GDM1 (cell line): ENCODE measurements around the gene SEMA3C.

Experiments used
- DNase-seq: peaks from one replicate; lab custom pipeline; 2025; lab: John Stamatoyannopoulos, UW

The SEMA3C gene

GRCh38 chr7:80885757-80886156, 33.1 kb downstream of the SEMA3C start:
- DNase-seq: no peak

DNA sequence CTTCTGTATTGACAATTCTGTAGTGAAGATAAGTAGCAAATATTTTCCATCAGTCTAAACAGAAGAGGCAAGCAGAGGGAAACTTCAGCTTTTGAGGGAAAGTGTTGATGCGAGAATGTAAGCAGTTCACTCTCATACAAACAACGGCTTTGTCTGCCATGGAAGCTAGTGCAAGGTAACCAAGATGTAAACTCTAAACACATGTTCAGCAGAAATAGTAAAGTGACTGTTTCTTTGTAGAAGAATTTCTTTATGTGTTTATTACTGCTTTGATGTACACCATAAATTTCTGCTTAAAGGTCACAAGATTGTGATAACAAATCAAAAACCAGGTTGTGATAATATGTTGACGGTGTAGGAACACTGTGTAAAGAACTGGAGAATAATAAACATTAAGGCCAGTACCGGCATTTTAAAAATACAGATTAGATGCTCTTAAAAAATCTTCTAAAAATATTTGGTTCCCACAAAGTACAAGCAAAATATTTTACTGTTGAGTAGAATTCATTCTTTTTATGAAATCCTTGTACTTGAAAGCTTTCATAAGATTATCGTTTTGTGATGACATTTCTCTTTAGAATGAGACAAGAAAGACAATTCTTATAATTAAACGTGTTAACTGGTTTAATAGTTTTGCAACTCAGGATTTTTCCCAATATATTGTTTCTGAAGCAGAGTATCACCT, 34.2 kb downstream of the SEMA3C start:
- no peak for DNase-seq

GRCh38 chr7:80883154-80884025, 35.5 kb downstream of the SEMA3C start:
- no peak for DNase-seq

GRCh38 chr7:80882213-80882801, 36.5 kb downstream of the SEMA3C start:
- DNase-seq: no peak

GRCh38 chr7:80881351-80881900, 37.4 kb downstream of the SEMA3C start:
- no peak for DNase-seq

GRCh38 chr7:80879849-80880248, 39.0 kb downstream of the SEMA3C start:
- DNase-seq: no peak

DNA sequence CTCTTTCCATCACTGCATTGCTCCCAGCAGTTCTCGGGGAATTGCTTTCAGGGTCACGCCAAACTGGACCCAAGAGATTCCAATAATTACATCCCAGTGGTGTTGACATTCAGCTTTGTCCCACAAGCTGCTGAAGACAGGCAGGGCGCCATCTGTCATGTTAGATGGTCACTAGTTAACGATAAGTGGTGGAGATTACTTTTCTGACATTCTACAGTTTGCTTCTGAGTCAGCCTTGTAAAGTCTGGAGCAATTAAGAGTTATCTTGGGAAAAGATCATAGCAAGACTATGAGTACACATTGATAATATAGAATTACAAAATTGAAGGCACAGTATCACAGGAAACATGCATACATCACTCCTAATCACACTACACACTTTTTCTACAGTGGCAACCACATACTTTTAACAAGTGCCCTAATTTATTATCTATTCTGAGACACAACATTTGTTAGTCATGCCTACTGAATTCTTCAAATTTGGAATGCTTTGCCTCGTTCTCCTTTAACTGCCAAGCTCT, 41.9 kb downstream of the SEMA3C start:
- no peak for DNase-seq

DNA sequence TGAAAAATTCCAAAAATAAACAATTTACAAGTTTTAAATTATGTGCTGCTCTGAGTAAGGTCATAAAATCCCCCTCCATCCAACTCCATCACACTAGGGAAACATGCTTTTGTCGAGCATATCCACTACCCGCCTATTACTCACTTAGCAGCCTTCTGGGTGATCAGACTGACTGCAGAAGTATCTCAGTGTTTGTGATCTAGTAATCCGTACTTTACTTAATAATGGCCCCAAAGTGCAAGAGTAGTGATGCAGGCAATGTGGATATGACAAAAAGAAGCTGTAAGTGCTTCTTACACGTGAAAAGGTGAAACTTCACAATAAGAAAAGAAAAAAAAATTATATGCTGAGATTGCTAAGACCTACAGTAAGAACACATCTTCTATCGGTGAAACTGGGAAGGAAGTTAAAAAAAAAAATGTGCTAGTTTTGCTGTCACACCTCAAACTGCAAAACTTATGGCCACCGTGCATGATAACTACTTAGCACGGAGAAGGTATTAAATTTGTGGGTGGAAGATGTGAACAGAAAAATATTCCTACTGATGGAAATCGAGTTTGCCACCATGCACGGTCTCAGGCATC, 43.2 kb downstream of the SEMA3C start:
- no peak for DNase-seq

- DNase-seq: no peak
Measured at GRCh38 chr7:80873140-80873539, 45.7 kb downstream of the SEMA3C start.

GRCh38 chr7:80871228-80871627, 47.6 kb downstream of the SEMA3C start:
- no peak for DNase-seq

DNA sequence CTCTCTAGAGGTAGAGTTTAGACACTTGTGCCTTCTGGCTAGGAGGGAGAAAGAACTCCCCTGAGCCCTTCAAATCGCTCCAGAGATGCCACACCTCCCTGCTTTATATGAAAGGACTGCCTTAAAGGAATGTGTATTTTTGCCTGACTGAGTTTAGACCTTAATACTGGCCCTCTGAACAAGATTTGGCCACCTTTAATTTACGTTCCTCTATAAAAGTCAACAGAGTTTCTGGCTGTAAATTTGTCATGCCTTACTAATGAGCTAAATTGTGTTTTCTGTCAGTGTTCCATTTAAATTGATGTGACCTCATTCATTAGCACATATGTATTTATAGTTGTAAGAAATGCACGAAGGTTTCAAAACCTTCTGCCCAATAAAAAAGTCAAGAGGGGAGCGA, 48.0 kb downstream of the SEMA3C start:
- no peak for DNase-seq

- DNase-seq: no peak
Measured at GRCh38 chr7:80869821-80870751, 48.8 kb downstream of the SEMA3C start.

DNA sequence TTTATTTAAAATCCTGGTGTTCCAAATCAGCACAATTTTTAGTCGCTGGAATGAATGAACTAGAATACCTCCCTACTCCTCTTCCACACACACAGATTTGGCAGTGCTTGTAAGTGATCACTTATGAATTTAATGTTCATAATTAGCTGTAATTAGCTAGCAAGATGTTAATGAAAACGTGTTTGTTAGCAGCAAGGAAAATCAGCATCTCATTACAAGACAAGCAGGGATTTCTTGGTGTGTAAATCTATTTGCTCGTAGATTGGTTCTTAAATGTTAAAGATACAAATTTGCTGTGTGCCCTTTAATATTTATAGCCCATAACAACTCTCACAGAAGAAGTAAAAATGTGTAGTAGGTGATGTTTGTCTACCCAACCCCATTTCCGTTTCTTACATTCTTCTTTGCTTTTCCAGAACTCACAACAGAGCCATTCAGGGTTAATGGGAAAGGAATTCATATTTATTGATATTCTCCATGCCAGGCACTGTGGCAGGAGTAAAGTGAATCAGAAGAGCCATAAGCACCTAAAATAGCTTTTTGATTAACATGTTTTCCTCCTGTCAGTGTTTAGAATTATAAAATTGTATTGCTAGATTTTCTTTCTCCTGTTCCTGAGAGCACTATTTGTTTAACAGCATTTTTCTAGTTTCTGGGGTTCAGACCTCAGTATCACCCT, 49.6 kb downstream of the SEMA3C start:
- no peak for DNase-seq

DNA sequence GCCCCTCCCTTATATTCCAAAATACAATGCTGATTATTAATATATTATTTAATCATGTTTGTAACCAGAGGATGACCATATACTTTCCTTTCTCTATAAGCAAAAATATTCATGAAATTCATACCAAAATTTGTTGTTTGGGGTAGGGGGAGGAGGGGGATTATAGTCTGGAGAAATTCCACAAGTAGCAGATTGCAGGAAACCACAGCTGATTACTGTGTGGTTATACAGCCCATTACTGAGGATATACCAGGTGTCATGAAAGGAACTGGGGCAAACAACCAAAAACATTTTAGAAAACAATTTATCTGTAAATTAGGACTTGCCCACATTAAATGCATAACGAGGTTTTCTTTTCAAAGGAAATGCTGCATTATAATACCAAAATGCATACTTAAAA, 50.3 kb downstream of the SEMA3C start:
- DNase-seq: no peak

DNA sequence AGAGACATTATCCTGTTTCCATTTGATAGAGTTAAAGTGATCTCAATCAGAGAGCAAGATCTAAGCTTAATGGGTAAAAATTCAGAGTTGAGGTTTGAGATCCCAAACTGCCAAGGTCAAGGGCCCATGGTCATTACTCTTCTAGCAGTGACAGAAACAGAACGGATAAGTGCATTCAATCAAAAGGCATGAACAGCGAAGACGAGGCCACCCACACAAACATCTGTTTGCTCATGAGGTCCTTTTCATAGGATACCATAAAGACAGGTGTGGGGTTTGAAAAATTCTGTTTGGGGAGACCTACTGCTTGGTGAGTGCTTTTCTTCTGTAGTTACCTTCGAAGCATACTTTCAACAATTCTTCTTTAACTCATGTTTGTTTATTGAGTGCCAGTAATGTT, 58.3 kb downstream of the SEMA3C start:
- no peak for DNase-seq

DNA sequence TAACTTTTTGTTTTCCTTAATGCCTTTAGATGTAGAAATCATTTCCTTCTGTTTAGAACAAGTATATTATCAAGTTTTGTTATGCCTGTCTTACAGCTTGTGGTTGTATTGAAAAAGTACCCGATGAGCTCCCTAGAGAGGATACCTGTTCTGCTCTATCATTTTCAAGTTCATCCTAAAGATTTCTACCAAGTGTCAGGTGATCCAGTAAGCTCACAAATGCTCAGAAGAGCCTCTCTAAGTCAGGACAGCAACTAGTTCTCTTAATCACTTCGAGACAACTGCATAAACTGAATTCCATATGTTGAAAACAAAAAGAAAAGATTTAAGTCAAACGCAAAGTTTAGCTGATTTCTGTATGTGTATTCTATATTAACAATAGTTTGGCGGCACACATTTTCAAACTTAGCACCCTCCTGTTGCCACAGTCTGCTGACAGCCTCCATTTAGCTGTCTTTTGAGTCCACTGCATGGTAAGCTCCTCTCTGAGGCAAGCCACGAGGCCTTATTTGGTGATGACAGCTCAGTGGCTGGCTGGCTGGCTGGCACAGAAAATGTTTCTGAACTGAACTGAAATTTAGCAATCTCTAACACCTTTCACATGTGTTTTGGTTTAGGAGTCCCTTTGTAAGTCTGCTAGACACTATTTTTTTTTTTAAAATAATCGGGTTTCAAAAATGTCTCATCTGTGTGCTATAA, 59.4 kb downstream of the SEMA3C start:
- no peak for DNase-seq

- DNase-seq: no peak
Measured at GRCh38 chr7:80858141-80858903, 60.5 kb downstream of the SEMA3C start.

GRCh38 chr7:80856769-80857168, 62.1 kb downstream of the SEMA3C start:
- DNase-seq: no peak

- DNase-seq: no peak
Measured at GRCh38 chr7:80851896-80852476, 66.9 kb downstream of the SEMA3C start.
